Tibial nerve (tissue), 4 donors: Measurements from ENCODE around the gene CCN2. TPM values are rescaled to one million over a fixed set of nuclear protein-coding genes. Genes with fewer than 3 reads are reported as not detected.

Experiments
- DNase-seq, 2 donors: peaks; one replicate each; pipeline ENCODE4 v3.0.0-alpha.2; 2019; ENCODE audit warnings: low spot score in 2 of 2
- H3K27ac ChIP-seq, 4 donors: fragments of 200-600 bp; sonication (generic) in 3 of 4; one replicate each; pipeline ENCODE4 v1.5.1; 2017 to 2019; ENCODE audit warnings: mild to moderate bottlenecking in 1 of 4
- H3K27me3 ChIP-seq, 2 donors: fragments of 200-600 bp; sonication (generic) in 1 of 2; one replicate each; pipeline versions ENCODE4 v1.5.1 to v1.6.0; 2017 to 2019
- H3K36me3 ChIP-seq, 3 donors: fragments of 200-600 bp; sonication (generic); one replicate each; pipeline ENCODE4 v1.5.1; 2018 to 2019
- H3K4me1 ChIP-seq, 4 donors: fragments of 200-600 bp; sonication (generic) in 3 of 4; one replicate each; pipeline ENCODE4 v1.5.1; 2017 to 2019
- H3K4me3 ChIP-seq, 4 donors: fragments of 200-600 bp; sonication (generic) in 3 of 4; one replicate each; pipeline ENCODE4 v1.5.1; 2017 to 2019; ENCODE audit warnings: mild to moderate bottlenecking in 1 of 4, moderate library complexity in 1 of 4
- H3K9me3 ChIP-seq, 4 donors: fragments of 200-600 bp; sonication (generic) in 3 of 4; one replicate each; pipeline ENCODE4 v1.5.1; 2017 to 2019
- CTCF ChIP-seq, 5 experiments: fragments of 200-600 bp in 3 of 5; fragments of 450-650 bp in 2 of 5; sonication (generic) in 3 of 5; IDR thresholded peaks; one replicate each; pipeline ENCODE4 v1.5.1; 2016 to 2019; ENCODE audit warnings: antibody characterized with exemption in 5 of 5, mild to moderate bottlenecking in 3 of 5, moderate library complexity in 2 of 5
- EP300 ChIP-seq, 2 donors: sonication (generic); formaldehyde crosslinking; IDR thresholded peaks; one replicate each; pipeline ENCODE4 v1.6.1; 2017; ENCODE audit warnings: antibody characterized with exemption in 2 of 2, mild to moderate bottlenecking in 1 of 2
- POLR2A ChIP-seq, 2 donors: fragments of 450-650 bp; IDR thresholded peaks; one replicate each; pipeline ENCODE4 v1.6.1; 2017; ENCODE audit warnings: antibody characterized with exemption in 2 of 2, mild to moderate bottlenecking in 2 of 2, moderate library complexity in 2 of 2
- WGBS, 2 donors: methylation state at CpG; one replicate each; pipeline ENCODE4 v1.1.5; 2018; 5-methylcytosine and 5-hydroxymethylcytosine counted together
- total RNA-seq, 4 donors: library from RNA; depleted of rRNA; stranded (reverse); fragments of >200 nt; gene quantifications; one replicate each; pipeline ENCODE4 v1.1.0, GENCODE V29; 2016

Gene CCN2
- total RNA-seq, 4 donors from 2014 or later, result 206 to 411 (median 307) TPM

GRCh38 chr6:131997429-131998153, 46.4 kb upstream of the CCN2 start:
- Histone ChIP-seq H3K4me1 (peaks cover 0 to 6% (median 0%) of the 10 kb centered on the region in 4 donors), H3K9me3 (peaks cover 0 to 6% (median 0%) of the 10 kb centered on the region in 4 donors), H3K27ac (no peak overlapping the region), H3K4me3 (no peak overlapping the region), H3K36me3 (no peaks in the 10 kb centered on the region), H3K27me3 (no peaks in the 10 kb centered on the region)
- 85 to 90% methylated on average over 7 of the region's 7 CpGs for WGBS, 2 donors
- TF ChIP-seq CTCF (IDR thresholded peaks at IDR 0.05) (no peak), EP300 (IDR thresholded peaks at IDR 0.05) (no peak), POLR2A (IDR thresholded peaks at IDR 0.05) (no peak)
- DNase-seq, result no peak

GRCh38 chr6:131995917-131996316, 44.7 kb upstream of the CCN2 start:
- DNase-seq, result no peak
- H3K27ac ChIP-seq, result no peak overlapping the region
- H3K27me3 ChIP-seq, result no peaks in the 10 kb centered on the region
- no peak for TF ChIP-seq CTCF (IDR thresholded peaks at IDR 0.05)
- TF ChIP-seq EP300 (IDR thresholded peaks at IDR 0.05), result no peak
- no peak for TF ChIP-seq POLR2A (IDR thresholded peaks at IDR 0.05)
- WGBS, 2 donors, result 93 to 100% methylated on average over 1 of the region's 1 CpG
- no peaks in the 10 kb centered on the region for H3K36me3 ChIP-seq
- peaks cover 0 to 6% (median 0%) of the 10 kb centered on the region in 4 donors for H3K9me3 ChIP-seq
- no peak overlapping the region for H3K4me3 ChIP-seq
- H3K4me1 ChIP-seq, result peaks cover 0 to 6% (median 0%) of the 10 kb centered on the region in 4 donors

- Histone ChIP-seq H3K27me3 (no peaks in the 10 kb centered on the region), H3K36me3 (no peaks in the 10 kb centered on the region), H3K27ac (no peak overlapping the region), H3K4me3 (no peak overlapping the region), H3K4me1 (no peaks in the 10 kb centered on the region), H3K9me3 (peaks cover 0 to 6% (median 0%) of the 10 kb centered on the region in 4 donors)
- WGBS, 2 donors, result 62 to 93% methylated on average over 2 of the region's 2 CpGs
- TF ChIP-seq POLR2A (IDR thresholded peaks at IDR 0.05) (no peak), CTCF (IDR thresholded peaks at IDR 0.05) (no peak), EP300 (IDR thresholded peaks at IDR 0.05) (no peak)
- DNase-seq, result no peak
These were observed 41.4 kb upstream of the CCN2 start for GRCh38 chr6:131992557-131992956.

- H3K27ac ChIP-seq, result no peak overlapping the region
- H3K36me3 ChIP-seq, result no peaks in the 10 kb centered on the region
- no peaks in the 10 kb centered on the region for H3K27me3 ChIP-seq
- no peak overlapping the region for H3K4me3 ChIP-seq
- 82 to 85% methylated on average over 4 of the region's 4 CpGs for WGBS, 2 donors
- DNase-seq, result no peak
- peaks cover 0 to 6% (median 0%) of the 10 kb centered on the region in 4 donors for H3K9me3 ChIP-seq
- no peak for TF ChIP-seq EP300 (IDR thresholded peaks at IDR 0.05)
- no peak for TF ChIP-seq CTCF (IDR thresholded peaks at IDR 0.05)
- TF ChIP-seq POLR2A (IDR thresholded peaks at IDR 0.05), result no peak
- H3K4me1 ChIP-seq, result no peaks in the 10 kb centered on the region
These were observed 37.9 kb upstream of the CCN2 start for GRCh38 chr6:131989036-131989435.

- Histone ChIP-seq H3K36me3 (no peaks in the 10 kb centered on the region), H3K27ac (no peak overlapping the region), H3K27me3 (no peaks in the 10 kb centered on the region), H3K4me1 (peaks cover 0 to 35% (median 3%) of the 10 kb centered on the region in 4 donors), H3K9me3 (no peaks in the 10 kb centered on the region), H3K4me3 (no peak overlapping the region)
- no peak for DNase-seq
- WGBS, 2 donors, result 80 to 81% methylated on average over 2 of the region's 2 CpGs
- no peak for TF ChIP-seq CTCF (IDR thresholded peaks at IDR 0.05)
- TF ChIP-seq EP300 (IDR thresholded peaks at IDR 0.05), result no peak
- TF ChIP-seq POLR2A (IDR thresholded peaks at IDR 0.05), result no peak
These were observed 31.6 kb upstream of the CCN2 start for GRCh38 chr6:131982740-131983259.
